Hematopoietic multipotent progenitor cell (in vitro differentiated cells): ENCODE measurements around the gene SLCO4C1. TPM values are rescaled to one million over a fixed set of nuclear protein-coding genes. Genes with fewer than 3 reads are reported as not detected.
A peak's percentile ranks its signal among the peaks of the same experiment; 100 is the strongest.
"Not testable (repeated sequence)": the region's sequence is repeated elsewhere in the genome, so short reads cannot be mapped to it uniquely, and the experiment has no call there.

ENCODE experiments used
- DNase-seq, 3 donors: peaks; one replicate each; pipeline ENCODE4 v3.0.0-alpha.2; 2011 to 2015; ENCODE audit warnings: low read depth in 2 of 3, low spot score in 2 of 3
- total RNA-seq: library from RNA; depleted of rRNA; stranded (reverse); fragments of >200 nt; gene quantifications from one replicate; pipeline ENCODE4 v1.2.3, GENCODE V29; 2012

The SLCO4C1 gene, protein sequence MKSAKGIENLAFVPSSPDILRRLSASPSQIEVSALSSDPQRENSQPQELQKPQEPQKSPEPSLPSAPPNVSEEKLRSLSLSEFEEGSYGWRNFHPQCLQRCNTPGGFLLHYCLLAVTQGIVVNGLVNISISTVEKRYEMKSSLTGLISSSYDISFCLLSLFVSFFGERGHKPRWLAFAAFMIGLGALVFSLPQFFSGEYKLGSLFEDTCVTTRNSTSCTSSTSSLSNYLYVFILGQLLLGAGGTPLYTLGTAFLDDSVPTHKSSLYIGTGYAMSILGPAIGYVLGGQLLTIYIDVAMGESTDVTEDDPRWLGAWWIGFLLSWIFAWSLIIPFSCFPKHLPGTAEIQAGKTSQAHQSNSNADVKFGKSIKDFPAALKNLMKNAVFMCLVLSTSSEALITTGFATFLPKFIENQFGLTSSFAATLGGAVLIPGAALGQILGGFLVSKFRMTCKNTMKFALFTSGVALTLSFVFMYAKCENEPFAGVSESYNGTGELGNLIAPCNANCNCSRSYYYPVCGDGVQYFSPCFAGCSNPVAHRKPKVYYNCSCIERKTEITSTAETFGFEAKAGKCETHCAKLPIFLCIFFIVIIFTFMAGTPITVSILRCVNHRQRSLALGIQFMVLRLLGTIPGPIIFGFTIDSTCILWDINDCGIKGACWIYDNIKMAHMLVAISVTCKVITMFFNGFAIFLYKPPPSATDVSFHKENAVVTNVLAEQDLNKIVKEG
- under 0.01 TPM for total RNA-seq

DNA sequence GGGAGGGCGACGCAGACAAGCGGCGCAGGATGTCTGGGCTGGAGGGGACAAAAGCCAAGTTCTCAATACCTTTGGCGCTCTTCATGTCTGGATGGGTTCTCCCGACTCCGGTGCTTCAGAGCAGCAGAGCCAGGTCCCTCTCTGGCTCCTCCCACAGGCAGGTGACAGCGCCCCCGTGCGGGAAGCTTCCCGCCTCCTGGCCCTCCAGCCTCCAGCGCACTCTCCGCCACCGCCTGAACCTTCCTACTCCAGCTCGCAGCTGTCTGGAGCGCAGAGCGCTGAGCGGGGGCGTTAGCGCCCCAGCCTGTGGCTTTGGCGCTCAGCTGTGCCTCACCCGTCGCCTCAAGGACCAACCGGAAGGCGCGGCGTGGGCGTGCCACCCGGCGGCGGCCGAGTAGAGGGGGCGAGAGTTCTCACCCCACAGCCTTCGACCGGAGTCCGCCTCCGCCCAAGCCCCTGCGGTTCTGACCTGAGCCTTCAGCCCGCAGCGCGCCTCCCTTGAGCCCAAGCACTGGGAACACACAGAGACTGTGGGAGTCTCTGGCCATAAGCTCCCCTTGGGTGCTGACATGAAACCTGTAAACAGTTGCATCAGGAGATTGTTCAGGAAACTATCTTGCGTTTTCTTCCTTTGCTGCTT, at the start of gene SLCO4C1:
TSS of gene SLCO4C1 (minus strand) at position 107 of the 640 bp plus-strand sequence. CDS start at position 85, 22 bp downstream.
- peak; percentile 30 to 87 (median 87) for DNase-seq

- no peak for DNase-seq
These were observed 45.7 kb upstream of the SLCO4C1 start for GRCh38 chr5:102341681-102342288.

DNA sequence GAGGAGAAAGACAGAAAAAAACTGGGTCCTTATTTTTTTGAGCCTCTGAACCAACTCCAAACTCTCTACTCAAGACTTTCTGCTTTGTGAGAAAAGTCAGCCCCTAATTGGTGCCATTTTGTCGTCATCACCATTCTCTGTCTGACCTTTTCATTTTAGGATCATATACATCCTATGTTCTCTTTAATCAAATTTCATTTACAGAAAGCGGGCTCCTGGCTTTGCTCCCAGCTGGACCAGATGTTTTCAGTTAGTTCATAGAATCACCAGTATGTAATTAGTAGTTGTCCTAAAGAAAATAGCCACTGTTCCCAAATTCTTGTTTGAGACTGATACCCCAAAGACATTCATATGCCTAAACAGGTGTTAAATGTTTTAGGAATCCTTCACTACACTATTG, 28.6 kb upstream of the SLCO4C1 start:
- no peak for DNase-seq

GRCh38 chr5:102318801-102319200, 22.7 kb upstream of the SLCO4C1 start:
- not testable (repeated sequence) for DNase-seq

GRCh38 chr5:102314328-102314727, 18.2 kb upstream of the SLCO4C1 start:
- no peak for DNase-seq

DNA sequence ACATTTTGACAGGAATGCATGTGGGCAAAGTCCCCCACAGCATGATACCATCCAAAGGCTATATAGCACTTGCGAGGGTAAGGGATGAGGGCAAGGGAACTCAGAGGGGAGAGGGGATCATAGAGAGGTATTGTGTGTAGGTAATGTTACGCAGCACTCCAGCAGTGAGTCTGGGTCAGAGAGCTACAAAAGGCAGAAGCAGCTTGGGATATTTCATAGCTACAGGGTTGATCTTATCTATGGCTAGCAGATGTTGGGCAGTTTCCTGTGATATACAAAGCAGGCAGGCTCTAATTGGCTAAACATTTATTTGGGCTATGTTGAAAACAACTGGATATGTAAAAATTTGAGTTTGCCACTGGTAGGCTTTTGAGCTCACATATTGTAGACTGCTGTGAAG, 17.8 kb upstream of the SLCO4C1 start:
- peak in 2 of 3 donors; percentile 82 to 91 for DNase-seq

GRCh38 chr5:102312586-102313370, 16.7 kb upstream of the SLCO4C1 start:
- no peak for DNase-seq

DNA sequence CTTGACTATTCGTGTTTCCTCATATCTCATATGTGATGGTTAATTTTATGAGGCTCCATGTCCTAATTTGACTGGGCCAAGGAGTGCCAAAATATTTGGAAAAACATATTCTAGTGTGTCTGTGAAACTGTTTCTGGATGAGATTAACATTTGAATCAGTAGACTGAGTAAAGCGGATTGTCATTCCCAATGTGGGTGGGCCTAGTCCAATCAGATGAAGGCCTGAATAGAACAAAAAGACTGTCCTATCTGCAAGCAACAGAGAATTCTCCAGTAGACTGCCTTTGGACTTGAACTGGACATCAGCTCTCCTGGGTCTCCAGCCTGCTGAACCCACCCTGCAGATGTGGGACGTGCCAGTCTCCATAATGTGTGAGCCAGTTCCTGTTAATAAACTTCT, 13.5 kb upstream of the SLCO4C1 start:
- no peak for DNase-seq

GRCh38 chr5:102307232-102307631, 11.1 kb upstream of the SLCO4C1 start:
- no peak for DNase-seq

DNA sequence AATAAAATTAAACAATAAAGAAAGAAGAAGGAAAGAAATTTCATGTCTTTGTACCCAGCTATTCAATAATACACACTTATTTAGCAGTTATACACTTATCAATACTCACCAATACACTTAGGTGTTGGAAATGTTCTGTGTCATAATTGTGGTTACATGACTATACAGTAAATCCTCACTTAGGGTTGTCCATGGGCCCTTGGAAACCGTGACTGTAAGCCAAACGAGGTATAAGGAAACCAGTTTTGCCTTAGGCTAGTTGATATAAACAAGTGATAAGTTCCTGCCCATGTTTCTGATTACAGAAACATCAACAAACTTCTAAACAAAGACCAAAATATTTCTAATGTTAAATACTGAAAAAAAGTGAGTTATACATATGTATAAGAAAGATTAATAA, 10.0 kb upstream of the SLCO4C1 start:
- no peak for DNase-seq

- peak in 1 of 3 donors; percentile 17 for DNase-seq
These were observed 428 bp downstream of the SLCO4C1 start for GRCh38 chr5:102295534-102296177.

DNA sequence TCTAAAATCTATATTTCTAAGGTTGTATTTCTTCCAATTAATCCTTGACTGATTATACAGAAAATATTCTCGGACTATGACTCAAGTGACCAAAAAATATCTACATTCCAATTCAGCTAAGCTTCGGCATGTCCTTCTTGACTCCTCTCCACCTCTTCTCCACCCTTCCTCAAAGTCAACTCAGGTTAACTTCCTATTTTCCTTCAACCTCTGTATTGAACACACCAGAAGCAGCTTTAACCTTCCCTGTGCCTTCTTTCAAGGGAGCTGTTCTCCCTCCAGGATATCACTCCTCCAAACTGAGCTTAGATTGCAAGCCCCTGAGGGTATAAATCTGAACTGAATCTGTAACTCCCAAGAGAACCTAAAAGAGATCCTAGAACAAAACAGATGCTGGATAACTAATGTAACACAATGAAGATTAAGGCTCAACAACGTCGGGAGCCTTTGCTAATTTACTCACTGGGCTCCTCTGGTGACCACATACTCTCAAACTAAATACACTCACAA, 1.1 kb downstream of the SLCO4C1 start:
- DNase-seq = no peak

GRCh38 chr5:102290004-102290403, 6.1 kb downstream of the SLCO4C1 start:
- DNase-seq = no peak

DNA sequence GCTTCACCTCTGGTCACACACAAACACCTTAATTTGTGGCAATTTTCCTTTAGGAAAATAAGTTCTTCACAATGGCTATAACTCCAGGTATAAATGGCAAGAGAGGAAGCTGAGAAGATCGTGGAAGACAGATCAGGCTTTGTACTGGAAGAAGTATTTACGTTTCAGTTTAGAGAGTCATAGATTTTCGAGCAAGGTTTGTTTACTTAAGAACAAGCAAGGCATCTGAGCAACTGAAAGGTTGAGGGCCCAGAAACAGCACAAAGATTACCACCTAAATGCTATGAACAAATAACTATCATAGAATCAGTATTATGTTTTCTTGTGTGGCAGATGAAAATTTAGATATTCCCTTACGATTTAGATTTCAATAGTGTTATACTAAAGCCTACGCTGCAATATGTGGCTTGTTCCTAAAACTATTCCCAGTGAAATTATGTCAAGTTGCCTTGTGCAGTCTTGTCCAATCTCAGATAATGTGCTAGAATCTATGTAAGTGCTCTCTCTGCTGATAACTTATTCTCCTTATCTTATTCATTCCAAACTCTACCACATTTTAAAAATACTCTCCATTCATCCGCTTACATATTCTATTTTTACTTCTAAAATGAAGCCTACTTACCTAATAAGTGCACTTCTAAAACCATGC, 6.7 kb downstream of the SLCO4C1 start:
- DNase-seq = no peak

DNA sequence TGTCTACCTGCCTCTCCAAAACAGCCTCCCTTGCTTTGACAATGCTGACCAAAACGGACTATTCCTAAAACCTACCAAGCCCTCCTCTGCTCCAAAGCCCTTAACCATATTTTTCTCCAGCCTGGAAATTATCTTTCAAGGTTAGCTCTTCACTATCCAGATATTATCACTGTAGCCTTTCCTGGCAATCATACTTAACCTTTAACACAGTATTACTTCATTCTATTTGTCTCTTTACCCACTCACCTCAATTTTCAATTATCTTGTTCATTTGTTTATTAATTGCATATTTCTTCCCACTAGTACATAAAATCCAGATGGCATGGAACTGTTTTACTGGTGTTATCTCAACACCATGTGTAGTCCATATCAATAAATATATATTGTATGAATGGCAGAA, 7.5 kb downstream of the SLCO4C1 start:
- no peak for DNase-seq

DNA sequence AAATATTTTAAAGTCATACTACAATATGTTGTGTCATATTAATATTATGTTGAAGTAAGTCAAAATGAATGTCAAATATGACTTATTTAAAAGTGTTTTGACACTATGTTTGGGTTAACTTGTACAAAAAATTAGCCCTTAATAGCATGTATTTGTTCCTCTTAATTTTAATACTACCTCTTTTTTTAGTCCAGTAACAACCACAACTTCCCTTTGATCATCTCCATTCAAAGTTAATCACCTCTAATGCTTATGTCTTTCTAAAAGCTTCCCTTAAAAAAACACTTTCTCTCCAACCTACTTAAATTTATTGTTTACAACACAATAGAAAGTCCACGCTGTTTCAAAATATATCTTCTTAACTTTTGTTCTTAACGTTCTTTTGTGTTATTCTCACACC, 9.6 kb downstream of the SLCO4C1 start:
- DNase-seq = peak in 2 of 3 donors; percentile 5 to 28

GRCh38 chr5:102283102-102283797, 12.8 kb downstream of the SLCO4C1 start:
- peak in 2 of 3 donors; percentile 40 to 66 for DNase-seq

DNA sequence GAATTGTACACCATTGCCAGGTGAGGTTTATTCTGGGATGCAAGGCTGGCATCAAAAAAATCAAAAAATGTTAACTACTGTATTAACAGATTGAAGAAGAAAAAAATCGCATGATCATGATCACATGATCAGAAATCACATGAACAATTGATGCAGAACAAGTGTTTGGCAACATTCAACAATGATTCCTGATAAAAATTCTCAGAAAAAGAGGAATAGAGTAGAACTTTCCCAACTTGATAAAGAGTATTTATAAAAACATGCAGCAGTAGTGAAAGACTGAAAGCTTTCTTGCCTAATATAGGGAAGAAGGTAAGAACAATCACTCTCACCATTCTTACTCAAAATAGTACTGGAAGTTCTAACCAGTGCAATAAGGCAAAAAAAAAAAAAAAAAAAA, 16.4 kb downstream of the SLCO4C1 start:
- no peak for DNase-seq
